GM12874 (cell line): ENCODE results near the gene ZNF35.

Experiments used
- TF ChIP-seq, protein P1 (sequence below): IDR thresholded peaks from 2 replicates; pipeline ENCODE4 v1.5.1; 2011; ENCODE audit warnings: low read depth, mild to moderate bottlenecking, control low read depth, low read length, moderate library complexity; ENCODE audit not compliant: insufficient read depth

The ZNF35 gene

GRCh38 chr3:44687898-44688297, 39.4 kb downstream of the ZNF35 start:
- TF ChIP-seq, protein P1, sequence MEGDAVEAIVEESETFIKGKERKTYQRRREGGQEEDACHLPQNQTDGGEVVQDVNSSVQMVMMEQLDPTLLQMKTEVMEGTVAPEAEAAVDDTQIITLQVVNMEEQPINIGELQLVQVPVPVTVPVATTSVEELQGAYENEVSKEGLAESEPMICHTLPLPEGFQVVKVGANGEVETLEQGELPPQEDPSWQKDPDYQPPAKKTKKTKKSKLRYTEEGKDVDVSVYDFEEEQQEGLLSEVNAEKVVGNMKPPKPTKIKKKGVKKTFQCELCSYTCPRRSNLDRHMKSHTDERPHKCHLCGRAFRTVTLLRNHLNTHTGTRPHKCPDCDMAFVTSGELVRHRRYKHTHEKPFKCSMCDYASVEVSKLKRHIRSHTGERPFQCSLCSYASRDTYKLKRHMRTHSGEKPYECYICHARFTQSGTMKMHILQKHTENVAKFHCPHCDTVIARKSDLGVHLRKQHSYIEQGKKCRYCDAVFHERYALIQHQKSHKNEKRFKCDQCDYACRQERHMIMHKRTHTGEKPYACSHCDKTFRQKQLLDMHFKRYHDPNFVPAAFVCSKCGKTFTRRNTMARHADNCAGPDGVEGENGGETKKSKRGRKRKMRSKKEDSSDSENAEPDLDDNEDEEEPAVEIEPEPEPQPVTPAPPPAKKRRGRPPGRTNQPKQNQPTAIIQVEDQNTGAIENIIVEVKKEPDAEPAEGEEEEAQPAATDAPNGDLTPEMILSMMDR, result no peak
